ENCODE measurements around the gene RUNDC3A.

Gene RUNDC3A

DNA sequence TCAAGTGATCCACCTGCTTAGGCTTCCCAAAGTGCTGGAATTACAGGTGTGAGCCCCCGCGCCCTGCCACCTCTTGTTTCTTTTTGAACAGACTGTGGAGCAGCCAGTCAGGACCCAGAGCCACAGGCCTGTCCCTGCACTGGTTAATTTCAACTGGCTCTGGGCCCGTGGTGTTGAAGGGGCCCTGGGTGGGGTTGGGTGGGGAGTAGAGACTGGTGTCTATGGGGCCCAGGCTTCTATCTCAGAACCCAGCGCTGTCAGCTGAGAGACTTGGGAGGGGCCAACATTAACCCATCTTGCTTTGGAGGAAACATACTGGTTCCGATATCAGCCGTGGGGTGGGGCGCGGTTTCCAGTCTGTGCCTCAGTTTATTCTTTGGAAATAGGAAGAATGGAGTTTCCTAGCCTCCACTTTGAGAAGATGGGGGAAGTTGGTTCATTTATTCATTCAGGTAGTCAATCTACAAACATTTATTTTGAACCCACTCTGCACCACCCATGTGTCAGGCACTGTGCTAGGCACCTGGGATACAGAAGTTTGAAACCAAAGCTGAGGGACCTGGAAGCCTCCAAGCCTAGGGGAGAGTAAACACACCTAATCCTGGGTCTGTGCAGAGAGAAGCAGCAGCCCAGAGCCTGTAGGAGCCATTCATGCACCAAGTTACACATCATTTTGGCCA is 24.9 kb upstream of the RUNDC3A start:
- Histone ChIP-seq H3K4me1 (ENCODE audit: control insufficient read depth in 2 of 2, insufficient read depth in 2 of 2, low read length in 2 of 2) (peaks cover 10 to 11% of the 10 kb centered on the region in 2 donors), H3K9ac (ENCODE audit: low read depth in 1 of 2, low read length in 2 of 2) (no peak overlapping the region), H3K27me3 (ENCODE audit: control insufficient read depth in 2 of 2, insufficient read depth in 2 of 2, low read length in 2 of 2) (peaks cover 0 to 2% of the 10 kb centered on the region in 2 donors), H3K36me3 (ENCODE audit: control insufficient read depth in 2 of 2, insufficient read depth in 2 of 2, low read length in 2 of 2) (no peaks in the 10 kb centered on the region), H3K9me3 (ENCODE audit: control insufficient read depth in 2 of 2, low read length in 2 of 2) (no peaks in the 10 kb centered on the region), H3K27ac (ENCODE audit: low read depth in 2 of 2, low read length in 2 of 2) (no peak overlapping the region), H3K4me3 (ENCODE audit: low read length in 2 of 2) (no peak overlapping the region)

DNA sequence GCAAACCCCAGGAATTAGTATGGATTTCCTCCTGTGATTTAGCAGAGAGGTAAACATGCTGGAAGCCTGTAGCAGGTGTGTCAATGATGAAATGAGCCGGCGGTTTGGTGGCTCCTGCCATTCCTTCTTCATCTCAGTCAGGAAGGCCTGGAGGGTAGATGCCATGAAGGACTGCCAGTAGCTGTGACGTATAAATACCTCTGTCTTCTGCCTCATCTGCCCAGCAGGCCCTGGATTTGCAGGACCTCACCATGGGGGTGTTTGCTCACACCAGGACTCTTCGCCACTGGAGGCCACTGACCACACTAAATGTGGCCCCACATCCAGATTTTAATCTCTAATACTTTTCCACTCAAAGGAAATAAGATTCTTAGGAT is 24.4 kb upstream of the RUNDC3A start:
- Histone ChIP-seq H3K27ac (ENCODE audit: low read depth in 2 of 2, low read length in 2 of 2) (no peak overlapping the region), H3K9me3 (ENCODE audit: control insufficient read depth in 2 of 2, low read length in 2 of 2) (no peaks in the 10 kb centered on the region), H3K4me3 (ENCODE audit: low read length in 2 of 2) (no peak overlapping the region), H3K4me1 (ENCODE audit: control insufficient read depth in 2 of 2, insufficient read depth in 2 of 2, low read length in 2 of 2) (peaks cover 10 to 11% of the 10 kb centered on the region in 2 donors), H3K9ac (ENCODE audit: low read depth in 1 of 2, low read length in 2 of 2) (no peak overlapping the region), H3K27me3 (ENCODE audit: control insufficient read depth in 2 of 2, insufficient read depth in 2 of 2, low read length in 2 of 2) (peaks cover 0 to 2% of the 10 kb centered on the region in 2 donors), H3K36me3 (ENCODE audit: control insufficient read depth in 2 of 2, insufficient read depth in 2 of 2, low read length in 2 of 2) (no peaks in the 10 kb centered on the region)

DNA sequence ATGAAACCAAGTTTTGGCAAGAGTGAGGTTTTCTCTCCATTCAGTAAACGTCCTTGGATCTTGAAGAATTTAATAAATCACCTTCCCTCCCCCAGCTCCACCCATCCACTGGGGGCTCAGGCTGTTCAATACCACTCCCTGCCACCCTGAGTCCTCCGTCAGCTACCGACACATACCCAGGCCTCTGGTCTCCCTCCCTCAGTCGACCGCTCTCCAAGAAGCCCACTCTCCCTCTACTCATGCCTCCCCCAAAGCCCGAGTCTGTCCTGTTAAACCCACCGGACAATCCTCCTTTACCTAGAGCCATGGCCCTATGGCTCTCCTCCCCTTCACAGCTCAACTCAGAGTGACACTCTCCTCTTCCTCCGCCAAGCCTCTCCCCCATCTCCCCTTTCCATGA is 20.8 kb upstream of the RUNDC3A start:
- Histone ChIP-seq H3K27ac (ENCODE audit: low read depth in 2 of 2, low read length in 2 of 2) (no peak overlapping the region), H3K27me3 (ENCODE audit: control insufficient read depth in 2 of 2, insufficient read depth in 2 of 2, low read length in 2 of 2) (peaks cover 0 to 2% of the 10 kb centered on the region in 2 donors), H3K4me3 (ENCODE audit: low read length in 2 of 2) (no peak overlapping the region), H3K36me3 (ENCODE audit: control insufficient read depth in 2 of 2, insufficient read depth in 2 of 2, low read length in 2 of 2) (no peaks in the 10 kb centered on the region), H3K4me1 (ENCODE audit: control insufficient read depth in 2 of 2, insufficient read depth in 2 of 2, low read length in 2 of 2) (no peaks in the 10 kb centered on the region), H3K9ac (ENCODE audit: low read depth in 1 of 2, low read length in 2 of 2) (no peak overlapping the region), H3K9me3 (ENCODE audit: control insufficient read depth in 2 of 2, low read length in 2 of 2) (no peaks in the 10 kb centered on the region)

DNA sequence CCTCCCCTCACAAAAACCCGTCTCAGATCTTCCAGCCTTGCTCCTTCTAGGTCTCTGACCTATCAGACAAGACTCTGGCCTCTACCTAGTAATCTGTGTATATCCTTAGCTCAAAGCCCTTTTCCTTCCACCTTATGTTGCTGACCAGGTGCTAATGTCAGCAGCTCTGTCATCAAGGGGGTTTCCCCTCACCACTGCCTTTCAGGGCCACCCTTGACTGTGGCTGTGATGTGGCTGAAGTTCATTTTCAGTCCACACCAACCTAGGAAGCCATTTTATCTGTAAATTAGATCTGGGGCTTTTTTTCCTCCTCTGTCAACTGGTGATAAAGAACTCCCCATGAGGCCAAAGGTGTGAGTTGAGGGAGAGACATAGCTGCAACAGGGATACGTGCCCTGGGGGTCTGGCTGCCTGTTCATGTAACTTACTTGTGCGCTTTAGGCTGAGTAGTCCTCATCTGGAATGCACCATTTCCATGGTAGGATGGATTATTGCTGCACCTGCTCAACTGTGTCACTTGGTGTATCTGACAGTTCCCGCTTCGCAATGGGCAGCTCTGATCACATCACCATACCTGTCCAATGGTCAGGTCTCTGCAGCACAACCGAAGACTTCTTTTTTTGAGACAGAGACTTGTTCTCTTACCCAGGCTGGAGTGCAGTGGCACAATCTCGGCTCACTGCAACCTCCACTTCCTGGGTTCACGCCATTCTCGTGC is 14.7 kb upstream of the RUNDC3A start:
- Histone ChIP-seq H3K4me1 (ENCODE audit: control insufficient read depth in 2 of 2, insufficient read depth in 2 of 2, low read length in 2 of 2) (no peaks in the 10 kb centered on the region), H3K9me3 (ENCODE audit: control insufficient read depth in 2 of 2, low read length in 2 of 2) (no peaks in the 10 kb centered on the region), H3K36me3 (ENCODE audit: control insufficient read depth in 2 of 2, insufficient read depth in 2 of 2, low read length in 2 of 2) (no peaks in the 10 kb centered on the region), H3K9ac (ENCODE audit: low read depth in 1 of 2, low read length in 2 of 2) (no peak overlapping the region), H3K27ac (ENCODE audit: low read depth in 2 of 2, low read length in 2 of 2) (no peak overlapping the region), H3K27me3 (ENCODE audit: control insufficient read depth in 2 of 2, insufficient read depth in 2 of 2, low read length in 2 of 2) (no peaks in the 10 kb centered on the region), H3K4me3 (ENCODE audit: low read length in 2 of 2) (no peak overlapping the region)

DNA sequence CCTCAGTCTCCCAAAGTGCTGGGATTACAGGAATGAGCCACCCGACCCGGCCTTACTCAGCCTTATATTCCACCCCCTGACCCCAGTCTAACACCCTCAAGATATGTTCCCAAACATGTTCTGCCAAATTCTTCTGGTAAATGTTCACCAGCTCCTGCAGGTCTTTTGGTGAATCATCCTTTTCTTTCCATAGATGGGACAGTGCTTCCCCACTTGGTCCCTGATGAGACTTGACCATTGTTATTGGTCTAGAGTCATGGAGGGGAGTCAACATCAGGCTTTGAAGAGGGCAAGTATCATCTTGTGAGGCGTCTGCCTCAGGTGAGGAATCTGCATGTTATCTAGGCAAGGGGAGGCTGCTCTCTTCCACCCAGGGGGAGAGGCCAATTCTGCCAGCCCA is 10.4 kb upstream of the RUNDC3A start:
- no peak overlapping the region for H3K4me3 ChIP-seq (ENCODE audit: low read length in 2 of 2)
- H3K9me3 ChIP-seq (ENCODE audit: control insufficient read depth in 2 of 2, low read length in 2 of 2), result no peaks in the 10 kb centered on the region
- H3K27ac ChIP-seq (ENCODE audit: low read depth in 2 of 2, low read length in 2 of 2), result no peak overlapping the region
- H3K36me3 ChIP-seq (ENCODE audit: control insufficient read depth in 2 of 2, insufficient read depth in 2 of 2, low read length in 2 of 2), result no peaks in the 10 kb centered on the region
- no peak overlapping the region for H3K9ac ChIP-seq (ENCODE audit: low read depth in 1 of 2, low read length in 2 of 2)
- H3K27me3 ChIP-seq (ENCODE audit: control insufficient read depth in 2 of 2, insufficient read depth in 2 of 2, low read length in 2 of 2), result no peaks in the 10 kb centered on the region
- no peaks in the 10 kb centered on the region for H3K4me1 ChIP-seq (ENCODE audit: control insufficient read depth in 2 of 2, insufficient read depth in 2 of 2, low read length in 2 of 2)

DNA sequence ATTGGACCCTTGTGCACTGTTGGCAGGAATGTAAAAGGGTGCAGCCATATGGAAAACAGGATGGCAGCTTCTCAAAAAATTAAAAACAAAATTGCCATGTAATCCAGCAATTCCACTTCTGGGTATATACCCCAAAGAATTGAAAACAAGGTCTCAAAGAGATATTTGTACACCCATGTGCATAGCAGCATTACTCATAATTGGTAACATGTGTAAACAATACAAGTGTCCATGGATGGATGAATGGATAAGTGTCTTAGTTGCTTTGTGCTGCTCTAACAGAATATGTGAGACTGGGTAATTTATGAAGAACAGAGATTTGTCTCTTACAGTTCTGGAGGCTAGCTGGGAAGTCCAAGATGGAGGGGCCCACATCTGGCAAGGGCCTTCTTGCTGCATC is 3.8 kb upstream of the RUNDC3A start:
- Histone ChIP-seq H3K4me1 (ENCODE audit: control insufficient read depth in 2 of 2, insufficient read depth in 2 of 2, low read length in 2 of 2) (peaks cover 0 to 4% of the 10 kb centered on the region in 2 donors), H3K9me3 (ENCODE audit: control insufficient read depth in 2 of 2, low read length in 2 of 2) (no peaks in the 10 kb centered on the region), H3K27me3 (ENCODE audit: control insufficient read depth in 2 of 2, insufficient read depth in 2 of 2, low read length in 2 of 2) (peaks cover 2 to 13% of the 10 kb centered on the region in 2 donors), H3K4me3 (ENCODE audit: low read length in 2 of 2) (no peak overlapping the region), H3K9ac (ENCODE audit: low read depth in 1 of 2, low read length in 2 of 2) (no peak overlapping the region), H3K27ac (ENCODE audit: low read depth in 2 of 2, low read length in 2 of 2) (no peak overlapping the region), H3K36me3 (ENCODE audit: control insufficient read depth in 2 of 2, insufficient read depth in 2 of 2, low read length in 2 of 2) (no peaks in the 10 kb centered on the region)

DNA sequence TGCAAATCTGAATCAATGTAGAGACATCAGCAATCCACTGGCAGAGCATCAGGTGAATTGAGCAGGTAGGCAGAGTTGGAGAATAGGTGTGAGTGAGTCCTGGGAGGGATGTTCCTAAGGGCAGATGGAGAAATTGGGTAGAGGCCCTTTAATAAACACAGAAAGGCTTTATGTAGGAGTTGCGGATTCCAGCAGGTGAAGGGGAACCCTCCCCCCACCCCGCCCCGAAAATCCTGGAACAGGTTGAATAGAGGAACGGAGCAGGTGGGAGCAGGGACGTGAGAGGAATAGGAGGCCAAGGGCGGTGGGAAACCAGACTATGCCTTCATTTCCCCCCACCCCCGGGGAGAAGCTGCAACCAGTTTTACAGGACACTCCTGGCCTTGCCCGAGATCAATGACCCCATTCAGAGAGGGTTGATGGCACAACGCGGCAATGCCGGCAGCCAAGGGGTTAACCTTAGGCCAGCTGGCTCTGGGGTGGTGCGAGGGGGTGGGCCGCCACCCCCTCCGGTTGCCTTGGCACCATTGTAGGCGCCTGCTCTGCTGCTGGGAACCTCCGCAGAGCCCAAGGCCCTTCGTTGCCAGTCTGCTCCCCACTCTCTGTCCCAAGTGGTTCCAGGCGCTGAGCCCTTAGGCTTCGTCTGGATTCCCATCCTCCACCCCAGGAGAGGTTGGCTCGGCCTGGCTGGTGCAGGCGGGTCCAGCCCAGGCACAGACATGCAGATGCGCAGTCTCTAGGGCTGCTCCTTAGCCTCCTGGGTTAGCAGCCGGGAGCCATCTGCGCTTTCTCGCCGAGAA is 814 bp upstream of the RUNDC3A start:
- no peaks in the 10 kb centered on the region for H3K9me3 ChIP-seq (ENCODE audit: control insufficient read depth in 2 of 2, low read length in 2 of 2)
- no peak overlapping the region for H3K27ac ChIP-seq (ENCODE audit: low read depth in 2 of 2, low read length in 2 of 2)
- H3K4me1 ChIP-seq (ENCODE audit: control insufficient read depth in 2 of 2, insufficient read depth in 2 of 2, low read length in 2 of 2), result peaks cover 0 to 4% of the 10 kb centered on the region in 2 donors
- peaks cover 2 to 13% of the 10 kb centered on the region in 2 donors for H3K27me3 ChIP-seq (ENCODE audit: control insufficient read depth in 2 of 2, insufficient read depth in 2 of 2, low read length in 2 of 2)
- no peaks in the 10 kb centered on the region for H3K36me3 ChIP-seq (ENCODE audit: control insufficient read depth in 2 of 2, insufficient read depth in 2 of 2, low read length in 2 of 2)
- H3K4me3 ChIP-seq (ENCODE audit: low read length in 2 of 2), result no peak overlapping the region
- H3K9ac ChIP-seq (ENCODE audit: low read depth in 1 of 2, low read length in 2 of 2), result no peak overlapping the region

DNA sequence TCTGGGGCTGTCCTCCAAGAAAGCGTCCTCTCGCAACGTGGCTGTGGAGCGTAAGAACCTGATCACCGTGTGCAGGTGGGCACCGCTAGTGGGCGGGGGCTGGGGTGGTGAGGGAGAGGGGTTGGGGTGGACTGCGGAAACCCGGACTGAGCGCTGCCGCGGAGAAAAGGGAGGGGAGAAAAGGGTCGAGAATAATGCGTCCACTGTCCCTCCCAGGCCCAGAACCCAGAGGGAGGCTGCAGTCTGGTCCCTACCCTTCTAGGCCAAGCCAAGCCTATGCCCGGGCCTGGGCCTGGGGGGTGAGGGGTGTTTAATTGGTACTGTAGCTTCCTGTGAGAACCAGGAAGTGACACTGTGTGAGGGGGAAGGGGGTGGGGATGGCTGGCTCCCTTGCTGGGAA is 464 bp downstream of the RUNDC3A start:
- Histone ChIP-seq H3K36me3 (ENCODE audit: control insufficient read depth in 2 of 2, insufficient read depth in 2 of 2, low read length in 2 of 2) (no peaks in the 10 kb centered on the region), H3K9me3 (ENCODE audit: control insufficient read depth in 2 of 2, low read length in 2 of 2) (no peaks in the 10 kb centered on the region), H3K27ac (ENCODE audit: low read depth in 2 of 2, low read length in 2 of 2) (no peak overlapping the region), H3K9ac (ENCODE audit: low read depth in 1 of 2, low read length in 2 of 2) (no peak overlapping the region), H3K4me3 (ENCODE audit: low read length in 2 of 2) (no peak overlapping the region), H3K4me1 (ENCODE audit: control insufficient read depth in 2 of 2, insufficient read depth in 2 of 2, low read length in 2 of 2) (peaks cover 0 to 4% of the 10 kb centered on the region in 2 donors), H3K27me3 (ENCODE audit: control insufficient read depth in 2 of 2, insufficient read depth in 2 of 2, low read length in 2 of 2) (peaks cover 6 to 14% of the 10 kb centered on the region in 2 donors)

DNA sequence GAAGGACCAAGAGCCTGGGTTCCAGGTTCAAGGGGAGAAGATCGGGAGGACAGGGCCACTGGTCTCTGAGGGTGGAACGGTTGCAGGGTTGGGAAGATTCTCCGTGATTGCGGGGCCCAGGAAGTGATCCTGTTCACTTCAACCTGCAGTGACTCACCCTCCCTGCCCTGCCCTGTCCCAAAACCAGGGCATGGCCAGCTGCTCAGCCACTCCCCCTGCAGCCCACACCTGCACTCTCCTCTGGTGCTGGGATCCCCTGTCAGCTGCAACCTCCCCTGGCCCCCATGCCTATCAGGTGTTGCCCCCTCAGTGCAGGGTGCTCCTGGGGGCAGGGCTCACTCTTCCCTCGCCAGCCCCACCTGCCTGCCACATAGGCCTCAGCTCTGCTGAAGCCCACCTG is 1.1 kb downstream of the RUNDC3A start:
- Histone ChIP-seq H3K27ac (ENCODE audit: low read depth in 2 of 2, low read length in 2 of 2) (no peak overlapping the region), H3K9ac (ENCODE audit: low read depth in 1 of 2, low read length in 2 of 2) (no peak overlapping the region), H3K27me3 (ENCODE audit: control insufficient read depth in 2 of 2, insufficient read depth in 2 of 2, low read length in 2 of 2) (peaks cover 10 to 20% of the 10 kb centered on the region in 2 donors)

DNA sequence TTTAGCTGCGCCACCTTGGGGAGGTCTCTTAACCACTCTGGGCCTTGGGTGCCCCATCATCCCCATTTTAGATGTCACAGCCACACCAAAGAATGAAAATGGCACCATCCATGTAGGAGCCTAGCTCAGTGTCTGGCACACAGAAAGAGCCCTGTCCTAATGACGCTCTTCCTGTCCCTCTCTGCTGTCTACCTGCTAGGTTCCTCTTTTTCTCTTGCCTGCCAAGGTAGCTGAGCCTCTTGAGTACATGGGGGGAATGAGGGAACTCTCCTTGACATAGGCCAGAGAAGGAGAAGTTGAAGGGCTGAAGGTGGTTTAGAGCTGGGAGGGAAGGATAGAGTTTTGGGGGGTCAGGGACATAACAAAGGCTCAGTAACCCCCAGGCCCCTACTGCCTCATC is 1.8 kb downstream of the RUNDC3A start:
- Histone ChIP-seq H3K9me3 (ENCODE audit: control insufficient read depth in 2 of 2, low read length in 2 of 2) (no peaks in the 10 kb centered on the region), H3K36me3 (ENCODE audit: control insufficient read depth in 2 of 2, insufficient read depth in 2 of 2, low read length in 2 of 2) (no peaks in the 10 kb centered on the region), H3K27ac (ENCODE audit: low read depth in 2 of 2, low read length in 2 of 2) (no peak overlapping the region), H3K9ac (ENCODE audit: low read depth in 1 of 2, low read length in 2 of 2) (no peak overlapping the region), H3K27me3 (ENCODE audit: control insufficient read depth in 2 of 2, insufficient read depth in 2 of 2, low read length in 2 of 2) (peaks cover 12 to 25% of the 10 kb centered on the region in 2 donors), H3K4me1 (ENCODE audit: control insufficient read depth in 2 of 2, insufficient read depth in 2 of 2, low read length in 2 of 2) (peaks cover 0 to 4% of the 10 kb centered on the region in 2 donors), H3K4me3 (ENCODE audit: low read length in 2 of 2) (no peak overlapping the region)

More for the DNA sequence above, 1.1 kb downstream of the RUNDC3A start:
- Histone ChIP-seq H3K36me3 (ENCODE audit: control insufficient read depth in 2 of 2, insufficient read depth in 2 of 2, low read length in 2 of 2) (no peaks in the 10 kb centered on the region), H3K9me3 (ENCODE audit: control insufficient read depth in 2 of 2, low read length in 2 of 2) (no peaks in the 10 kb centered on the region), H3K4me3 (ENCODE audit: low read length in 2 of 2) (no peak overlapping the region), H3K4me1 (ENCODE audit: control insufficient read depth in 2 of 2, insufficient read depth in 2 of 2, low read length in 2 of 2) (peaks cover 0 to 4% of the 10 kb centered on the region in 2 donors)
